Caco-2 (cell line): ENCODE measurements around the gene MEF2D. TPM values are rescaled to one million over a fixed set of nuclear protein-coding genes. Genes with fewer than 3 reads are reported as not detected.
A peak's percentile ranks its signal among the peaks of the same experiment; 100 is the strongest.

ENCODE experiments used
- BruUV-seq: library from RNA; stranded (reverse); fragments of 400-500 nt; replicated peaks from 2 replicates; lab custom pipeline; 2021; lab: Mats Ljungman, UMichigan
- CTCF ChIA-PET: fragments of 300-600 bp; sonication (Branson Sonifier 250); formaldehyde crosslinking; loops from one replicate; lab custom pipeline; 2022; ENCODE audit warnings: antibody characterized with exemption; lab: Charles Lee
- POLR2A ChIA-PET: fragments of 300-600 bp; sonication (Branson Sonifier 250); formaldehyde crosslinking; loops from one replicate; lab custom pipeline; 2022; ENCODE audit warnings: antibody characterized with exemption; lab: Charles Lee
- DNase-seq, 2 experiments: peaks; one replicate each; pipeline versions ENCODE4 v3.0.0 to v3.0.0-alpha.2; 2020 to 2022
- H3K27me3 ChIP-seq: replicated peaks from 2 replicates; pipeline ENCODE4 v1.6.0; 2011; ENCODE audit warnings: low read length; ENCODE audit not compliant: control insufficient read depth, insufficient read depth
- H3K36me3 ChIP-seq: 2 replicates; pipeline ENCODE4 v1.5.1; 2011; ENCODE audit warnings: low read length; ENCODE audit not compliant: control insufficient read depth, insufficient read depth
- H3K4me1 ChIP-seq: fragments of 250-450 bp; sonication (Bioruptor Pico); 2 replicates; pipeline ENCODE4 v1.5.1; 2020; ENCODE audit warnings: mild to moderate bottlenecking
- H3K4me3 ChIP-seq: 2 replicates; pipeline ENCODE4 v1.5.1; 2011; ENCODE audit warnings: low read depth, mild to moderate bottlenecking, control low read depth, low read length
- H3K9me3 ChIP-seq: fragments of 250-450 bp; sonication (Bioruptor Pico); 2 replicates; pipeline ENCODE4 v1.5.1; 2020; ENCODE audit warnings: mild to moderate bottlenecking, moderate library complexity
- H3K27ac Mint-ChIP-seq: one replicate; pipeline ENCODE4 v1.8.0; 2022; ENCODE audit warnings: mixed read lengths; ENCODE audit not compliant: unreplicated experiment
- H3K27me3 Mint-ChIP-seq: one replicate; pipeline ENCODE4 v1.8.0; 2022; ENCODE audit warnings: mixed read lengths; ENCODE audit not compliant: insufficient read depth, unreplicated experiment
- H3K36me3 Mint-ChIP-seq: one replicate; pipeline ENCODE4 v1.8.0; 2022; ENCODE audit warnings: mild to moderate bottlenecking, mixed read lengths; ENCODE audit not compliant: insufficient read depth, unreplicated experiment
- H3K4me1 Mint-ChIP-seq: one replicate; pipeline ENCODE4 v1.8.0; 2022; ENCODE audit warnings: low read depth, mixed read lengths; ENCODE audit not compliant: unreplicated experiment
- H3K4me3 Mint-ChIP-seq: one replicate; pipeline ENCODE4 v1.8.0; 2022; ENCODE audit warnings: mild to moderate bottlenecking, moderate library complexity, mixed read lengths; ENCODE audit not compliant: unreplicated experiment
- H3K9me3 Mint-ChIP-seq: one replicate; pipeline ENCODE4 v1.8.0; 2022; ENCODE audit warnings: mixed read lengths; ENCODE audit not compliant: unreplicated experiment
- intact Hi-C: fragments of 100-400 bp; cut with micrococcal nuclease; formaldehyde crosslinking; loops from one replicate; pipeline ENCODE4 v1.10.0; 2022; ENCODE audit not compliant: unreplicated experiment
- total RNA-seq: library from RNA; stranded (reverse); gene quantifications from 2 replicates; pipeline ENCODE4 v1.2.3, GENCODE V29; 2022
- TF ChIP-seq, protein P1 (sequence below), 2 experiments: fragments of 200-600 bp in 1 of 2; IDR thresholded peaks; 1 replicate in 1 of 2; 2 replicates in 1 of 2; pipeline versions ENCODE4 v1.5.1 to v1.8.0; 2011 to 2022; ENCODE audit warnings: antibody characterized with exemption in 1 of 2, control low read depth in 1 of 2, inconsistent platforms in 1 of 2, low read depth in 1 of 2, low read length in 1 of 2, mild to moderate bottlenecking in 1 of 2, moderate library complexity in 1 of 2; ENCODE audit not compliant: insufficient read depth in 1 of 2, severe bottlenecking in 1 of 2, unreplicated experiment in 1 of 2

Gene MEF2D
- total RNA-seq, 1 experiment from 2014 or later, result 18.6 TPM

DNA sequence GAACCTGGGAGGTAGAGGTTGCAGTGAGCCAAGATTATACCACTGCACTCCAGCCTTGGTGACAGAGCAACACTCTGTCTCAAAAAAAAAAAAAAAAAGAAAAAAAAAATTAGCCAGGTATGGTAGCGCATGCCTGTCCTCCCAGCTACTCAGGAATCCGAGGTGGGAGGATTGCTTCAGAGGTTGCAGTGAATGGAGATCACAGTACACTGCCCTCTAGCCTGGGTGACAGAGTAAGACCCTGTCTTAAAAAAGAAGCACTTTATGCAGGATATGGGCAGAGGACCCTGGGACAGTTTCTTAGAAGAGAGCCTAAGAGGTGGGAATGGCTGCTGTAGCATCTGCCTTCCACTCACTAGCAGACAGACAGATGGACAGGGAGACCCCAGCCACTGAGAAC, 48.8 kb upstream of the MEF2D start:
- Histone ChIP-seq H3K4me1 (no peaks in the 10 kb centered on the region), H3K9me3 (no peaks in the 10 kb centered on the region), H3K36me3 (peaks cover 2% of the 10 kb centered on the region), H3K4me3 (no peak overlapping the region), H3K27me3 (no peaks in the 10 kb centered on the region)
- no TSS peak for BruUV-seq
- TF ChIP-seq, protein P1, sequence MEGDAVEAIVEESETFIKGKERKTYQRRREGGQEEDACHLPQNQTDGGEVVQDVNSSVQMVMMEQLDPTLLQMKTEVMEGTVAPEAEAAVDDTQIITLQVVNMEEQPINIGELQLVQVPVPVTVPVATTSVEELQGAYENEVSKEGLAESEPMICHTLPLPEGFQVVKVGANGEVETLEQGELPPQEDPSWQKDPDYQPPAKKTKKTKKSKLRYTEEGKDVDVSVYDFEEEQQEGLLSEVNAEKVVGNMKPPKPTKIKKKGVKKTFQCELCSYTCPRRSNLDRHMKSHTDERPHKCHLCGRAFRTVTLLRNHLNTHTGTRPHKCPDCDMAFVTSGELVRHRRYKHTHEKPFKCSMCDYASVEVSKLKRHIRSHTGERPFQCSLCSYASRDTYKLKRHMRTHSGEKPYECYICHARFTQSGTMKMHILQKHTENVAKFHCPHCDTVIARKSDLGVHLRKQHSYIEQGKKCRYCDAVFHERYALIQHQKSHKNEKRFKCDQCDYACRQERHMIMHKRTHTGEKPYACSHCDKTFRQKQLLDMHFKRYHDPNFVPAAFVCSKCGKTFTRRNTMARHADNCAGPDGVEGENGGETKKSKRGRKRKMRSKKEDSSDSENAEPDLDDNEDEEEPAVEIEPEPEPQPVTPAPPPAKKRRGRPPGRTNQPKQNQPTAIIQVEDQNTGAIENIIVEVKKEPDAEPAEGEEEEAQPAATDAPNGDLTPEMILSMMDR (IDR thresholded peaks at IDR 0.05; ENCODE audit: insufficient read depth in 1 of 2, low read depth in 1 of 2, low read length in 1 of 2, severe bottlenecking in 1 of 2, unreplicated experiment in 1 of 2), result no peak
- H3K4me1 Mint-ChIP-seq, result peaks cover 5% of the 10 kb centered on the region
- H3K9me3 Mint-ChIP-seq, result no peaks in the 10 kb centered on the region
- H3K27me3 Mint-ChIP-seq, result no peaks in the 10 kb centered on the region
- no peak overlapping the region for H3K4me3 Mint-ChIP-seq
- CTCF ChIA-PET, result no interaction called here
- no peak overlapping the region for H3K27ac Mint-ChIP-seq
- intact Hi-C loops, result no loop called here
- H3K36me3 Mint-ChIP-seq, result peaks cover 22% of the 10 kb centered on the region
- POLR2A ChIA-PET, result no interaction called here
- peak in 1 of 2 experiments; percentile 21 for DNase-seq

DNA sequence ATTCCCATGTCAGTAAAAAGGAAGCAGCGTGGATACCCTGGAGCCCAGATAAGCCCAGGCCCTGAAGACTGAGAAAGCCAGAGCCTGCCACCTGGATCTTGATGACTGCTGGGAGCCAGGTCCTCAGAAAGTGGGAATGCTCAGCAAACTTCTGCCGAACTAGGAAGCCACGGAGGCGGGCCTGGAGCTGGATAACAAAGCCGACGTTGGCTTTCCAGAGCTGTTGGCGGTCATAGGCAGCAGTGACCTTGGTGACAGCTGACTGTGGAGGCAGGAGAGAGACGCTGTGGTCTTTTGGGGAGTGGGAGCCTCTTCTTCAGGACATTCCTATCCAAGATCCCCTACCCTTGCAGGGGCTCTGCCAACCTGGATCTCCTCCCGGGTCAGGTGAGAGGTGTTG, 47.4 kb upstream of the MEF2D start:
- H3K36me3 ChIP-seq, result peaks cover 2% of the 10 kb centered on the region
- no peak for DNase-seq
- Mint-ChIP-seq H3K36me3 (peaks cover 13% of the 10 kb centered on the region), H3K27me3 (no peaks in the 10 kb centered on the region), H3K4me3 (no peak overlapping the region), H3K9me3 (no peaks in the 10 kb centered on the region), H3K27ac (no peak overlapping the region), H3K4me1 (peaks cover 11% of the 10 kb centered on the region)
- H3K4me1 ChIP-seq, result peaks cover 5% of the 10 kb centered on the region; the same call in 1 of the 2 replicates
- intact Hi-C loops, result no loop called here
- CTCF ChIA-PET, result interaction anchor here (0.6 kb wide), 1 partner anchor 345 kb away, joined by 3 read pairs; no protein-coding TSS in a partner anchor
- TF ChIP-seq, protein P1 (IDR thresholded peaks at IDR 0.05; ENCODE audit: insufficient read depth in 1 of 2, low read depth in 1 of 2, low read length in 1 of 2, severe bottlenecking in 1 of 2, unreplicated experiment in 1 of 2), result no peak
- no peak overlapping the region for H3K4me3 ChIP-seq
- no TSS peak for BruUV-seq
- POLR2A ChIA-PET, result no interaction called here
- no peaks in the 10 kb centered on the region for H3K9me3 ChIP-seq
- no peaks in the 10 kb centered on the region for H3K27me3 ChIP-seq

DNA sequence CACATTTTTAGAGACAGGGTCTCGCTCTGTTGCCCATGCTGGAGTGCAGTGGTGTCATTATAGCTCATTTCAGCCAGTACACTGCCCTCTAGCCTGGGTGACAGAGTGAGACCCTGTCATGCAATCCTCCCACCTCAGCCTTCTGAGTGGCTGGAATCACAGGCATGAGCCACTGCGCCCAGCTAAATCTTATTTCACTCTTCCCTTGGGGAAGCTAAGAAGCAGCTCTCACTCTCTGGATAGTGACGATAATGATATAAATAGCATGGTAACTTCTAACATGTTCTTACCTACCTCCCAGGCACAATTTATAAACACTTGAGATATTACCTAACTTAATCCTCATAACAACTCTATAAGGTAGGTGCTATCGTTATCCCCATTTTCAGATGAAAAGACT, 46.9 kb upstream of the MEF2D start:
- H3K36me3 ChIP-seq, result peaks cover 2% of the 10 kb centered on the region
- Mint-ChIP-seq H3K27me3 (no peaks in the 10 kb centered on the region), H3K9me3 (no peaks in the 10 kb centered on the region), H3K36me3 (peaks cover 14% of the 10 kb centered on the region), H3K27ac (no peak overlapping the region), H3K4me1 (peaks cover 16% of the 10 kb centered on the region), H3K4me3 (no peak overlapping the region)
- ChIA-PET CTCF (interaction anchor here (0.6 kb wide), 1 partner anchor 345 kb away, joined by 3 read pairs; no protein-coding TSS in a partner anchor), POLR2A (no interaction called here)
- DNase-seq, result no peak
- no peaks in the 10 kb centered on the region for H3K9me3 ChIP-seq
- H3K27me3 ChIP-seq, result no peaks in the 10 kb centered on the region
- TF ChIP-seq, protein P1 (IDR thresholded peaks at IDR 0.05; ENCODE audit: insufficient read depth in 1 of 2, low read depth in 1 of 2, low read length in 1 of 2, severe bottlenecking in 1 of 2, unreplicated experiment in 1 of 2), result no peak
- no TSS peak for BruUV-seq
- no peak overlapping the region for H3K4me3 ChIP-seq
- intact Hi-C loops, result no loop called here
- H3K4me1 ChIP-seq, result peaks cover 5% of the 10 kb centered on the region; the same call in 1 of the 2 replicates
